NCI-H1417 (cell line): ENCODE measurements around the gene PDRG1.
A peak's percentile ranks its signal among the peaks of the same experiment; 100 is the strongest.

Experiments
- DNase-seq, 3 experiments: peaks; one replicate each; lab custom pipeline; 2025; lab: John Stamatoyannopoulos, UW

The PDRG1 gene

GRCh38 chr20:31966991-31967655, 15.3 kb upstream of the PDRG1 start:
- peak in 2 of 3 experiments; percentile 68 to 73 for DNase-seq

- no peak for DNase-seq
Measured at GRCh38 chr20:31963889-31964288, 12.0 kb upstream of the PDRG1 start.

- peak in 2 of 3 experiments; percentile 47 to 64 for DNase-seq
Measured at GRCh38 chr20:31962761-31963160, 10.9 kb upstream of the PDRG1 start.

GRCh38 chr20:31956556-31957526, 5.0 kb upstream of the PDRG1 start:
- no peak for DNase-seq

- no peak for DNase-seq
Measured at GRCh38 chr20:31954500-31954899, 2.7 kb upstream of the PDRG1 start.

GRCh38 chr20:31953556-31954148, 1.8 kb upstream of the PDRG1 start:
- DNase-seq = no peak

GRCh38 chr20:31951203-31951529, 680 bp downstream of the PDRG1 start:
- no peak for DNase-seq

- DNase-seq = no peak
Measured at GRCh38 chr20:31949877-31950646, 1.8 kb downstream of the PDRG1 start.

- DNase-seq = no peak
Measured at GRCh38 chr20:31948008-31948407, 3.8 kb downstream of the PDRG1 start.

- no peak for DNase-seq
Measured at GRCh38 chr20:31945785-31946184, 6.1 kb downstream of the PDRG1 start.

- DNase-seq = no peak
Measured at GRCh38 chr20:31945319-31945718, 6.5 kb downstream of the PDRG1 start.

- no peak for DNase-seq
Measured at GRCh38 chr20:31943052-31943471, 8.8 kb downstream of the PDRG1 start.

- no peak for DNase-seq
Measured at GRCh38 chr20:31939661-31940060, 12.2 kb downstream of the PDRG1 start.

GRCh38 chr20:31937820-31938219, 14.0 kb downstream of the PDRG1 start:
- no peak for DNase-seq

- no peak for DNase-seq
Measured at GRCh38 chr20:31936420-31936819, 15.4 kb downstream of the PDRG1 start.

GRCh38 chr20:31934968-31935764, 16.7 kb downstream of the PDRG1 start:
- no peak for DNase-seq

- no peak for DNase-seq
Measured at GRCh38 chr20:31934491-31934890, 17.4 kb downstream of the PDRG1 start.

- no peak for DNase-seq
Measured at GRCh38 chr20:31933698-31934097, 18.1 kb downstream of the PDRG1 start.

- DNase-seq = no peak
Measured at GRCh38 chr20:31930779-31931178, 21.1 kb downstream of the PDRG1 start.

- DNase-seq = peak in 1 of 3 experiments; percentile 26
Measured at GRCh38 chr20:31929631-31930030, 22.2 kb downstream of the PDRG1 start.

GRCh38 chr20:31927627-31928159, 24.2 kb downstream of the PDRG1 start:
- peak in 2 of 3 experiments; percentile 63 to 93 for DNase-seq
